ENCODE measurements around the gene SLC16A4. TPM values are rescaled to one million over a fixed set of nuclear protein-coding genes. Genes with fewer than 3 reads are reported as not detected.

SLC16A4 gene
- total RNA-seq, 1 experiment from 2014 or later = 18.5 TPM

GRCh38 chr1:110328274-110328673, 62.6 kb downstream of the SLC16A4 start:
- DNase-seq (ENCODE audit: low read depth) = no peak

GRCh38 chr1:110326826-110327225, 64.0 kb downstream of the SLC16A4 start:
- DNase-seq (ENCODE audit: low read depth) = no peak

GRCh38 chr1:110324667-110325066, 66.2 kb downstream of the SLC16A4 start:
- no peak for DNase-seq (ENCODE audit: low read depth)

GRCh38 chr1:110321846-110322245, 69.0 kb downstream of the SLC16A4 start:
- no peak for DNase-seq (ENCODE audit: low read depth)

GRCh38 chr1:110321045-110321444, 69.8 kb downstream of the SLC16A4 start:
- no peak for DNase-seq (ENCODE audit: low read depth)

GRCh38 chr1:110320168-110320518, 70.7 kb downstream of the SLC16A4 start:
- DNase-seq (ENCODE audit: low read depth) = no peak

GRCh38 chr1:110319332-110320167, 71.3 kb downstream of the SLC16A4 start:
- no peak for DNase-seq (ENCODE audit: low read depth)

GRCh38 chr1:110318046-110318445, 72.8 kb downstream of the SLC16A4 start:
- DNase-seq (ENCODE audit: low read depth) = no peak

GRCh38 chr1:110316735-110317134, 74.1 kb downstream of the SLC16A4 start:
- DNase-seq (ENCODE audit: low read depth) = no peak

Other genes with a start within 250 kb of the SLC16A4 start
- 1.2 and 1.8 TPM in 2 replicates for gene SLC6A17, start 240.5 kb downstream of the SLC16A4 start, total RNA-seq (2014; rRNA removed; shearing (Covaris generic))
- 0.84 and 2.0 TPM in 2 replicates for gene KCNC4, start 180.7 kb downstream of the SLC16A4 start, total RNA-seq (2014; rRNA removed; shearing (Covaris generic))
- 22.0 and 22.6 TPM in 2 replicates for gene RBM15, start 51.6 kb downstream of the SLC16A4 start, total RNA-seq (2014; rRNA removed; shearing (Covaris generic))
- gene LAMTOR5, start 16.7 kb upstream of the SLC16A4 start, total RNA-seq (2014; rRNA removed; shearing (Covaris generic)) = 163 and 193 TPM in 2 replicates
- 0.24 and 0.39 TPM in 2 replicates for gene PROK1, start 60.1 kb upstream of the SLC16A4 start, total RNA-seq (2014; rRNA removed; shearing (Covaris generic))
- not detected in 2 replicates for gene KCNA10, start 128.1 kb upstream of the SLC16A4 start, total RNA-seq (2014; rRNA removed; shearing (Covaris generic))
- 0.20 and 0.48 TPM in 2 replicates for gene KCNA2, start 215.3 kb upstream of the SLC16A4 start, total RNA-seq (2014; rRNA removed; shearing (Covaris generic))

Measured in RPMI7951 (cell line).